GM19397 (cell line): ENCODE data around the gene SMC3.
"Not testable (repeated sequence)": the region's sequence is repeated elsewhere in the genome, so short reads cannot be mapped to it uniquely, and the experiment has no call there.

Source experiments
- ATAC-seq: cut with Tn5 transposase; IDR thresholded peaks from one replicate; pipeline ENCODE4 v1.9.1; 2021; ENCODE audit warnings: mild to moderate bottlenecking, moderate library complexity; ENCODE audit not compliant: unreplicated experiment

Gene SMC3

GRCh38 chr10:110567201-110568054 lies at the start of gene SMC3:
Gene SMC3 (plus strand): TSS chr10:110567695. CDS start chr10:110567817, 122 bp downstream.
- peak; percentile 87 for ATAC-seq

DNA sequence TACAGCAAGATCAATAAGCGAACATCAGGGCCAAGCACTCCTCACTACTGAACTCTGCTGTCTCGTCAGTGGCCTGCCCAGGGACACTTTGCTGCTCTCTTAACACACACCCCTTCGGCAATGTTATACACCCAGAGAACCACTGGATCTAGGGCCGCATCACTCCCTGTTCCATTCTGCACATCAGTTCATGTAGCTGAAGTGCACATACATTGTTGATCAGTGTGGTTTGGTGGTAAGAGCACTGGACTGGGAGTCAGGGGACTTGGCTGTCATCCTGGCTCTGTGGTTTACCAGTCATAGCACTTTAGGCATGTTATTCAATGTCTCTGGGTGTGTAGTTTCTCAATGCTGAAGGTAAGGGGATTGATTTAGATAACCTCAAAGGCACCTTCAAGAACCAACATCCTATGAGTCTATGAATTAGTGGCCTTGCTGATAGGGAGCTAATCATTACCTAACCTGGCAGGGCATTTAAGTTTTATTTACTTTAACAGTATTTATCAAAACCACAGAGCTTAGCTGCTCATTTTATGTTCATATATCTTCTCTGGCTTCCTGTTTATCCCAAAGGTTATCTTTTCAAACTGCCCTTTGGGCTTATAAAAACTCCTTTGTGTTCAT lies 45.0 kb upstream of the SMC3 start:
- no peak for ATAC-seq

DNA sequence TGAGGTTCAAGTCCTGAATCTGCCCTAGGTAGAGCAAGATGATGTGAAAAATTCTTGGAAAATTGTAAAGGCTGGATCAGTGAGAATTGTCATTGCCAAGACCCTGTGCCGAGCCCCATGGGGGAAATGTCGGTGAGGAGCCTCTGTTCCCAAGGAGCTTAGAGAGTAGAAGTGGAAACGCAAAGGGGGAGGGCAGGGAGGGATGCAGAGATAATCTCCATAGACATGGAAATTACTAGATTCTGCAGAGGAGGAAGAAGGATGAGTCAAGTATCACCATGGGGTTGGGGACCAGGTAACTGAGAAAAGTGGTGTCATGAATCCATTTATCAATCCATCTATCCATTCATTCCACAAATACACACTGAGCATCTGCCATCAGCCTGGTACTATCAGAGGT lies 43.8 kb upstream of the SMC3 start:
- no peak for ATAC-seq

DNA sequence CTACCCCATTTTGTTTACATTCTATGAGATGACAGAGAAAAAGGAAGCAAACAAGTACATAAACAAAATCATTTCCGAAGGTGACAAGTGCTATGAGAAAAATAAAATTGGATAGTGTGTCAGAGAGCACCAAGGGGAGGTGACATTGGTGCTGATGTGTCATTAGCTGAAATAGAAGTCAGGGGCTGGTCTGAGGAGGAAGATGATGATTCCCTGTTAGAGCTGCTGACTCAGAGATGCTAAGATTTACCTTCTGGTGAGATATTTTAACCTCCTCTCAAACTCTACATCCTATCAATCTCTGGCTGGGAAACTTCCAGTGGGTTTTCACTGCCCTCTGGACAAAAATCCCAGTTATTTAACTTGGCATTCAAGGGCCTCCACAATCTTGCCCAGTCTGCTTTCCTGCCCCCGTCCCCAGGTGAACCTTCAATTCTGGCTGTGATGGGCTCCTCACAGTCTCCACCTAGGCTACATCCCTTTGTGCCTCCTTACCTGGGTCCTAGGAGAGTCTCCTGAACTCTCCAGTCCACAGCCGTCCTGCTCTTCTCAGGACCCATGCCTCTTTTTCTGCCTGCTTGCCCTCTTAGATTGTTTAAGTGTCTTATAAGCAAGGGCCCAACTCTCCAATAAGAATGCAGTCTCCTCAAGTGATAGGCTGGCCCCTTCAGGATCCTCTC lies 43.2 kb upstream of the SMC3 start:
- no peak for ATAC-seq

- no peak for ATAC-seq
Measured at GRCh38 chr10:110524859-110525232, 42.6 kb upstream of the SMC3 start.

GRCh38 chr10:110525349-110526260 lies 41.9 kb upstream of the SMC3 start:
- no peak for ATAC-seq

DNA sequence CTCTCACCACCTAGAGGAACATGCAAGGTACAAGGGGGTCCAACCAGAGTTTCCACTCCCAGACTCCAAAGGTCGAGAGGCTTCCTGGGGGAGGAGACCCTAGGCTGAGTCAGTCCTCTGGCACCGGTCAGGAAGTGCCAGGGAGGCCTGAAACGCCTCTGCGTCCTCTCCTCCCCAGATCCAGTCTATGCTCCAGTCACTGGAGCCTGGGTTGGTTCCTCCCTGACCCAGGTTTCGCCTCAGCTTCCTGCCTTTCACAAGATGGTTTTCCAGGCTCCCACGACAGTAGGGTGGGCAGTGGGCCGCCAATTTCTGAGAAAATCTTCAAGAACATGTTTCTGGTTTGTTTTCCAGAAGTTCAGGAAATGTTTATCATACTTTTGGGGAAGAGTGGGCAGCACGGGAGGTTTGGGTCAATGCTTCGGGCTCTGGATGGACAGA lies 39.7 kb upstream of the SMC3 start:
- no peak for ATAC-seq

DNA sequence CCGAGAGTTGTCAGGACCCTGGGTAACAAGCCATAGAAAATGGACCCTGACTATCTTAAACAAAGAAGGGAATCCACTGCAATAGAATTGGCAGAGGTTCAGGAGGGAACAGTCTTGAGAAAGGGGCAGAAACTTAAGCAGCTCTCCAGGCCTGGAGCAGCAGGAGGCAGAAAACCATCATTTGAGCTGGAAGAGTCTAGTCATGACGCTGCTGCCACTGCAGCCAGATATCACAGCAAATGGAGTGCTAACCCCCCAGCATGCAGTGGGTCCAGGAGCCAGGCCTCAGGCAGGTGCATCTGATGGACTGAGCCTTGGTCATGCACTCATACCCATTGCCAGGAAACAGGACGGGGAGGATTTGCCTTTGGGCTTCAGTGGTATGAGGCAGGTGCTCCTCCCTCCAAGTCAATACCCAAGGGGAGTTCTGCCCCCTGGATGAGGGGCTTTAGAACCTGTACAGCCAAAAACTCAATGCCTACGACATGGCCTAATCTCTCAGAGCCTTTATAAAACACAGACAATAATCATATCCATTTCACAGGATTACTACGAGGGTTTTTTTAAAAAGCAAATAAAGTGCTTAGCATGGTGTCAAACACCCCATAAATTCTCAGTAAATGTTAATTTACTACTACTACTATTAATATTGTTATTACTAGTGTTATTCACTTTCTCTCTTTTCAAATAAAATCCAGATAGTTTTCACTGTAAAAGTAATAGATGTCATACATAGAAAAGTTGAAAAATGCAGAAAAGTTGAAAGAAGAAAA lies 39.1 kb upstream of the SMC3 start:
- no peak for ATAC-seq

GRCh38 chr10:110528997-110529524 lies 38.4 kb upstream of the SMC3 start:
- peak; percentile 67 for ATAC-seq

GRCh38 chr10:110529596-110530011 lies 37.9 kb upstream of the SMC3 start:
- ATAC-seq, result no peak

DNA sequence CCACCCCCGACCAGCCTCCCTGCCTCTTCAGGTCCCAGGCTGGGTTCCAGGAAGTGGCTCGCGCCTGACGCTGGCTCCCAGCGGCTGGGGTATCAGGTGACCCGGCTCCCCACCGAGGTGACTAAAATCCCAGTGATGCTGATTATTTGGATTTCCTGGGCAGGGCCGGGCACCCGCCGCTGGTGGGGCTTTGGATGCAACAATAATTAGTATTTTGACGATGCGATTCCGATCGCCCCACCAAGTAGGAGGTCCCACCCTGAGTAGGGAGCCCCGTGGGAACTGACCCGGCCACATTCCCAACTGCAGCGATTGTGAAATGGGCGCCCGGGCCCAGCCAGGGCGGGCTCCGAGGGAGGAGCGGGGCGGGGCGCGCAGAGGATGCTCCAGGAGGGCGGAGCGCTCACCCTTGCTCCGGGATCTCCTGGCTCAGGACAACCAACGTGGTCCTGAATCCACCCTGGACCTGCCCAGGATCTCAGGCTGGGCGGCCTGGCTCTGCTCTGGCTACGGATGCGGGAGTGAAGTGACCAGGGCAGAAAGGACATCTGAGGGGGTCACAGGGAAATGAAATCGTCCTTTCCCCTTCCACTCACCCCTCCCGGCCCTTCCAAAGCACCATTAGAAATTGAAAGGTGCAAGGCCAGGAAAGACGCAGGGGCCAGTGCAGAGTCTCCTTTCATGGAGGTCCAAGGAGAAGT lies 37.2 kb upstream of the SMC3 start:
- ATAC-seq, result no peak

GRCh38 chr10:110531687-110532086 lies 35.8 kb upstream of the SMC3 start:
- ATAC-seq, result no peak

GRCh38 chr10:110532628-110533027 lies 34.9 kb upstream of the SMC3 start:
- not testable (repeated sequence) for ATAC-seq

GRCh38 chr10:110533149-110533548 lies 34.3 kb upstream of the SMC3 start:
- no peak for ATAC-seq

DNA sequence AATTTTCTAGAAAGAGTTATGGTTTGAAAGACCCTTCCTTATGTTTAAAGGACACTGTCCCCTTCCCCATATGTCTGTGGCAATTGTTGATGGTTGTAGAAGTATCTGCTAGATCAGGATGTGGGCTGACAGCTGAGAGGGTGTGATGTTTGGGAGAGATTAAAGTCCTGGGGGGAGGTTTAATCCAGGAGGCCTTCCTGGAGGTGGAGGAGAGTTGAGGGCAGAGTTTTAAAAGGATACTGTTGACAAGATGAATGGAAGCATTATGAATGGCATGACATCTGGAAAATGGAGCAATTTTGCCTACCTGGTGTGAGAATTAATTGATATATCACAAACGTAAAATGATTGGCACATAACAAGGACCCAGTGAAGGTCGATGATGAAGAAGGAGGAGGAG lies 32.9 kb upstream of the SMC3 start:
- ATAC-seq, result no peak

GRCh38 chr10:110535958-110536891 lies 31.3 kb upstream of the SMC3 start:
- ATAC-seq, result peak; percentile 82

- ATAC-seq, result no peak
Measured at GRCh38 chr10:110539091-110539490, 28.4 kb upstream of the SMC3 start.

DNA sequence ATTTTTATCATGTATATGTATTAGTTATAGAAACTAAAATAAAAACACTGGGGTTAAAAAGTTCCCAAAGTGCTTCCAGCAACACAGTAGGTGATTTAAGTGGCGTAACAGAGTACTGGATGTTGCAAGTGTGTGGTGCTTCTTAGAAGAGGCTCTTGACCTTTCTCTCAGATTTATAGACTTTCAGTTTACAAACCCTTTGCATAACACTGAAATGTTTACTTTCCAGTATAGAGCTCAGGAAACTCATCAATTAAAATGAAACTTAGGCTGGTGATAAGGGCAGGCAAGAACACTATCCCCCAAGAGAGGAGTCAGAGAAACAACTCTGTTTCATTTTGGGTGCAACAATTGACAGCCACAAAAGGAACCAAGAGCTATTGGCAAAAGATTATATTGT lies 27.5 kb upstream of the SMC3 start:
- ATAC-seq, result no peak
